Measurements from ENCODE around the gene ZNHIT6.

ZNHIT6 gene, protein sequence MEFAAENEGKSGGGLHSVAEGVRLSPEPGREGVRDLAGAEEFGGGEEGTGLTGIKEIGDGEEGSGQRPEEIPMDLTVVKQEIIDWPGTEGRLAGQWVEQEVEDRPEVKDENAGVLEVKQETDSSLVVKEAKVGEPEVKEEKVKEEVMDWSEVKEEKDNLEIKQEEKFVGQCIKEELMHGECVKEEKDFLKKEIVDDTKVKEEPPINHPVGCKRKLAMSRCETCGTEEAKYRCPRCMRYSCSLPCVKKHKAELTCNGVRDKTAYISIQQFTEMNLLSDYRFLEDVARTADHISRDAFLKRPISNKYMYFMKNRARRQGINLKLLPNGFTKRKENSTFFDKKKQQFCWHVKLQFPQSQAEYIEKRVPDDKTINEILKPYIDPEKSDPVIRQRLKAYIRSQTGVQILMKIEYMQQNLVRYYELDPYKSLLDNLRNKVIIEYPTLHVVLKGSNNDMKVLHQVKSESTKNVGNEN

DNA sequence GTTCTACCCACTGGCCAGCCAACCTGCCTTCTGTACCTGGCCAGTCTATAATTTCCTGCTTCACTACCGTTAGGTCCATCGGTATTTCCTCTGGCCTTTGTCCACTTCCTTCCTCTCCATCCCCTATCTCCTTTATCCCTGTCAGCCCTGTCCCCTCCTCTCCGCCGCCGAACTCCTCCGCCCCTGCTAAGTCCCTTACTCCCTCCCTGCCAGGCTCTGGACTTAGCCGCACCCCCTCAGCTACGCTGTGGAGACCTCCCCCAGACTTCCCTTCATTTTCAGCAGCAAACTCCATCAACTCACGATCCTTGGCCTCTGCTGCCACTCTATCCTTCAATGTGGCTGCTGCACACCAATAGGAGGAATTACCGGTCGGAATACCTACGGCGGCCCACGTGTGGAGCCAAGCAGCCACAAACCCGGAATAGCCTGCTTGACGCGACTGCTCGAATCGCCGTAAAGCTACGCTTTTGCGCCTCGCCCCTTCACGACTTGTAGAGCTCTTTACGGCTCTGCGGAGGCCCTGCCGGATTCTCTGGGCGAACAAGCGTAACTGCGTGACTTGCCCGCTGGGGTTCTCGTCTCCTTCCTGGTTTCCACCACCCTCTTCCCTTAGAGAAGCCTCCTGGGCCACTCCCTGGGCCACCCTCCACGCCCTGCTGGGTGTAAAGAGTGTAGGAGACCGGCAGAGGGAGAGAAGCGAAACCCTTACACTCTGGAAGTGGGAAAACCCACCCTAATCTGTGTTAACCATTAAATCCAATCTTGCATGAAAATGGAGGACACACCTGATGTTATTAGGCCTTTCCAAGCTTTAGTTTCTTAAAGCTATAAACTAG lies at the start of gene ZNHIT6:
Gene ZNHIT6 (minus strand): TSS at position 444 of the 839 bp plus-strand sequence. CDS start 149 bp downstream, at position 295.
- H3K4me3 ChIP-seq (ENCODE audit: low read depth, low read length) = peak within 1 kb of the TSS; percentile 90
- DNase-seq (ENCODE audit: low read depth, low spot score) = peak; percentile 86
- TF ChIP-seq, protein P1, sequence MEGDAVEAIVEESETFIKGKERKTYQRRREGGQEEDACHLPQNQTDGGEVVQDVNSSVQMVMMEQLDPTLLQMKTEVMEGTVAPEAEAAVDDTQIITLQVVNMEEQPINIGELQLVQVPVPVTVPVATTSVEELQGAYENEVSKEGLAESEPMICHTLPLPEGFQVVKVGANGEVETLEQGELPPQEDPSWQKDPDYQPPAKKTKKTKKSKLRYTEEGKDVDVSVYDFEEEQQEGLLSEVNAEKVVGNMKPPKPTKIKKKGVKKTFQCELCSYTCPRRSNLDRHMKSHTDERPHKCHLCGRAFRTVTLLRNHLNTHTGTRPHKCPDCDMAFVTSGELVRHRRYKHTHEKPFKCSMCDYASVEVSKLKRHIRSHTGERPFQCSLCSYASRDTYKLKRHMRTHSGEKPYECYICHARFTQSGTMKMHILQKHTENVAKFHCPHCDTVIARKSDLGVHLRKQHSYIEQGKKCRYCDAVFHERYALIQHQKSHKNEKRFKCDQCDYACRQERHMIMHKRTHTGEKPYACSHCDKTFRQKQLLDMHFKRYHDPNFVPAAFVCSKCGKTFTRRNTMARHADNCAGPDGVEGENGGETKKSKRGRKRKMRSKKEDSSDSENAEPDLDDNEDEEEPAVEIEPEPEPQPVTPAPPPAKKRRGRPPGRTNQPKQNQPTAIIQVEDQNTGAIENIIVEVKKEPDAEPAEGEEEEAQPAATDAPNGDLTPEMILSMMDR (IDR thresholded peaks at IDR 0.05; ENCODE audit: insufficient read depth, low read length, missing control alignments) = peak; percentile 29
- POLR2A ChIA-PET = interaction anchor here (0.6 to 1.6 kb wide), 9 partner anchors 12 to 288 kb away, joined by 3 to 10 read pairs (median 3); partner anchors contain the start of gene CCN1
- CTCF ChIA-PET = interaction anchor here (0.7 to 8.3 kb wide), 12 partner anchors 8 to 203 kb away, joined by 3 to 69 read pairs (median 4); no protein-coding TSS in a partner anchor

DNA sequence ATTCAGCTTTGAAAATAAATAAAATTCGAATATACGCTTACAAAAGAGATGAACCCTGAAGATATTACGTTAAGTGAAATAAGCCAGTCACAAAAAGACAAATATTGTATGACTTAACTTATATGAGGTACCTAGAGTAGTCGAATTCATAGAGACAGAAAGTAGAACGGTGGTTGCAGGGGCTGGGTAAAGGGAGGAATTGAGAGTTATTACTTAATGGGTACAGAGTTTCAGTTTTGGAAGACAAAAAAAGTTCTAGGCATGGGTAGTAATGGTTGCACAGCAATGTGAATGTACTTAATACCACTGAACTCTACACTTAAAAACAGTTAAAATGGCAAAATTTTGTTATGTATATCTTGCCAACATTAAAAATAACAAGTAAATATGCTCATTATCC lies 48.6 kb upstream of the ZNHIT6 start:
- TF ChIP-seq, protein P1 (IDR thresholded peaks at IDR 0.05; ENCODE audit: insufficient read depth, low read length, missing control alignments) = no peak
- no peak for DNase-seq (ENCODE audit: low read depth, low spot score)
- ChIA-PET POLR2A (no interaction called here), CTCF (no interaction called here)
- H3K4me3 ChIP-seq (ENCODE audit: low read depth, low read length) = no peak overlapping the region

DNA sequence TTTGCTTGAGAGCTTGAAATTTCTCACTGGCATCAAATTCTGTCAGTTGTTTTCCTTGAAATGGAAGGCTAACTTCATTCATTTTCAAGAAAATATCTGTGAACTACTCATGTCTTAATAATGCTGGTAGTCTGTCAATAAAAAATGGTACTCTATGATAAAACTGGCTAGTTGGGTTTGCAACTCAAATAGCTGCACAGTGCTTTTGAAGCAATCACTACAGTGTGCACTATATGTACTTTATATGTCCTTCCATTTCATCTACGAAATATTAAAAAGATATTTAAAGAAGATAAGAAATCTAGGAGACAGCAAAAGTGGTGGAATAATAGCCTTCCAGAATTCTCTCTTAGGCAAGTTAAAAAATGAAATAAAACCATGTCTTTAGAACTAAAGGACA lies 39.9 kb upstream of the ZNHIT6 start:
- no peak for DNase-seq (ENCODE audit: low read depth, low spot score)
- H3K4me3 ChIP-seq (ENCODE audit: low read depth, low read length) = no peak overlapping the region
- ChIA-PET POLR2A (no interaction called here), CTCF (interaction anchor here (0.9 kb wide), 1 partner anchor 16 kb away, joined by 3 read pairs; no protein-coding TSS in a partner anchor)
- TF ChIP-seq, protein P1 (IDR thresholded peaks at IDR 0.05; ENCODE audit: insufficient read depth, low read length, missing control alignments) = no peak

DNA sequence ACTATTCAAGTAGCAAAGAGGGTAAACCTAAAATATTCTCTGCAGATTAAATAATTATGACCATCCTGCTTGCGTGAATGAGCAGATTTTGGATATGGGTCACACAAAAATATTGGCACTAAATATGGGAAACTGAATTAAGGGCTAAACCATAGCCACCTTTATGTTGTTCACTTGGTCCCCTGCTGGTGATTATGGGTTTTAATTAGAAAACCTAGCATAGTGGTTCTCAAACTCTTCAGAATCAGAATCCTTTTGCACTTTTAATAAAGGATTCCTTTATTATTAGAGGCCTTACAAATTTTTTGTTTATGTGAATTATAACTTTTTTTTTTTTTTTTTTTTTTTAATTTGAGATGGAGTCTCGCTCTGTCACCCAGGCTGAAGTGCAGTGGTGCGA lies 38.5 kb upstream of the ZNHIT6 start:
- TF ChIP-seq, protein P1 (IDR thresholded peaks at IDR 0.05; ENCODE audit: insufficient read depth, low read length, missing control alignments) = no peak
- no peak for DNase-seq (ENCODE audit: low read depth, low spot score)
- ChIA-PET CTCF (no interaction called here), POLR2A (no interaction called here)
- H3K4me3 ChIP-seq (ENCODE audit: low read depth, low read length) = no peak overlapping the region

DNA sequence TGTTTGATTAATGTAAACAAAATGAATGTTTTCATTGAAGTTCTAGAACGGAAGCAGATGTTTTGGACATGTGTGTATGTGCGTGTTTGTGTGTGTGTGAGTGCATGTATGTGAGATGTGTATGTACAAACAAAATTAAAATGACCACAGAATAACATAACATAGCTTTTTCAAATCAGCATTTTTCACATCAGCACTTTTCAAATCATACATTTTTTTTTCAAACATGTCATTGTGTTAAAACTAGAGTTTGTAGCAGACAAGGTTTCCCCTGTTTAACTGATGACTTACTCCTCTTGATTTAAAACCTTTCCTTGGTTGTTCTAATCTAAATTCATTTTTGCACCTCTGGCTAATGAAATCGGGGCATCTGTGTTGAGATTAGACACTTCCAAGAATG lies 35.6 kb upstream of the ZNHIT6 start:
- H3K4me3 ChIP-seq (ENCODE audit: low read depth, low read length) = no peak overlapping the region
- CTCF ChIA-PET = no interaction called here
- no peak for DNase-seq (ENCODE audit: low read depth, low spot score)
- POLR2A ChIA-PET = no interaction called here
- TF ChIP-seq, protein P1 (IDR thresholded peaks at IDR 0.05; ENCODE audit: insufficient read depth, low read length, missing control alignments) = no peak

DNA sequence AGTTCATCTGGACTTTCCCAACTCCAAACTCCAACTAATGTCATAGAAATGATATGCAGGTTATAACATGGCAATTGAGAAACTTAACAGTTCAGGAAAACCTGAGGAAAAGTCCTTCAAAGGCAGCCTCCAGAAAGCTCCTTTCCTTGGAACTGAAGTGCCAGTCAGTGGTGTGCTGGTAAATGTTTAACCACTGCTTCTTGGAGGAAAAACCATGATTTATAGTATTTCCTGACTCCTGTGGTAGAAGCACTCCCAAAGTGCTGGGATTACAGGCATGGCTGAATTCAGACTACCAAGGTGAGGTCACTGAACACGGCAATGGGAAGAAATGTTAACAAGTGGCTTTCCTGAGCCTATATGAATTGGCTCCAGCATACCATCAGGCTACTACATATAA lies 26.7 kb upstream of the ZNHIT6 start:
- DNase-seq (ENCODE audit: low read depth, low spot score) = no peak
- POLR2A ChIA-PET = no interaction called here
- CTCF ChIA-PET = no interaction called here
- no peak overlapping the region for H3K4me3 ChIP-seq (ENCODE audit: low read depth, low read length)
- TF ChIP-seq, protein P1 (IDR thresholded peaks at IDR 0.05; ENCODE audit: insufficient read depth, low read length, missing control alignments) = no peak

Data from AG04449 (cell line).